HCT116 (cell line): ENCODE results near the gene FILIP1. TPM values are rescaled to one million over a fixed set of nuclear protein-coding genes. Genes with fewer than 3 reads are reported as not detected.

Experiments
- ATAC-seq: fragments of 200-7000 bp; cut with Tn5 transposase; 2 replicates; pipeline ENCODE4 v1.9.1; 2020; ENCODE audit warnings: mild to moderate bottlenecking, moderate library complexity
- BruUV-seq: library from RNA; stranded (reverse); fragments of 400-500 nt; replicated peaks from 2 replicates; lab custom pipeline; 2021; lab: Mats Ljungman, UMichigan
- CTCF ChIA-PET: fragments of 300-600 bp; sonication (Branson Sonifier 250); formaldehyde crosslinking; loops from one replicate; lab custom pipeline; 2021; ENCODE audit warnings: antibody characterized with exemption; lab: Charles Lee
- POLR2A ChIA-PET: fragments of 300-600, 350-600 bp; sonication (Branson Sonifier 250); formaldehyde crosslinking; loops from one replicate; lab custom pipeline; 2021; ENCODE audit warnings: antibody characterized with exemption; lab: Charles Lee
- RAD21 ChIA-PET, 2 experiments: fragments of 300-600 bp; sonication (Branson Sonifier 250); formaldehyde crosslinking; loops; one replicate each; lab custom pipeline; 2023; ENCODE audit warnings: low total read pairs in 2 of 2; ENCODE audit not compliant: uncharacterized antibody in 2 of 2, unreplicated experiment in 2 of 2, low non-redundant PET in 1 of 2; lab: Charles Lee
- DNase-seq: peaks from one replicate; pipeline ENCODE4 v3.0.0-alpha.2; 2010; ENCODE audit warnings: low read depth, low spot score
- H2AFZ ChIP-seq: fragments of 200-600 bp; shearing (Covaris generic), sonication (generic); 2 replicates; pipeline ENCODE4 v1.6.1; 2017; ENCODE audit warnings: low read depth, mixed run types, mixed read lengths, antibody characterized with exemption, low read length; ENCODE audit not compliant: poor library complexity, severe bottlenecking
- H3K27ac ChIP-seq: 2 replicates; pipeline ENCODE4 v1.5.1; 2012; ENCODE audit warnings: low read depth, low read length
- H3K27me3 ChIP-seq: fragments of 200-600 bp; sonication (generic); 2 replicates; pipeline ENCODE4 v1.6.1; 2016; ENCODE audit warnings: mixed run types, low read length, mixed read lengths; ENCODE audit not compliant: insufficient read depth
- H3K36me3 ChIP-seq, 2 experiments: fragments of 200-500 bp in 1 of 2; fragments of 200-600 bp in 1 of 2; sonication (Bioruptor generic) in 1 of 2; sonication (generic) in 1 of 2; 2 replicates each; pipeline versions ENCODE4 v1.5.1 to v1.6.1; 2014 to 2016; ENCODE audit warnings: low read length in 2 of 2, inconsistent platforms in 1 of 2, mixed read lengths in 1 of 2, mixed run types in 1 of 2; ENCODE audit not compliant: insufficient read depth in 2 of 2, control insufficient read depth in 1 of 2
- H3K4me1 ChIP-seq, 2 experiments: fragments of 200-600 bp in 1 of 2; sonication (generic) in 1 of 2; 2 replicates each; pipeline versions ENCODE4 v1.5.1 to v1.6.1; 2012 to 2017; ENCODE audit warnings: low read length in 2 of 2, inconsistent platforms in 1 of 2, mild to moderate bottlenecking in 1 of 2, mixed read lengths in 1 of 2, mixed run types in 1 of 2, moderate library complexity in 1 of 2; ENCODE audit not compliant: insufficient read depth in 2 of 2, control insufficient read depth in 1 of 2
- H3K4me2 ChIP-seq: fragments of 200-600 bp; sonication (generic); 2 replicates; pipeline ENCODE4 v1.6.1; 2017; ENCODE audit warnings: mixed run types, low read length, mixed read lengths
- H3K4me3 ChIP-seq, 2 experiments: fragments of 200-600 bp in 1 of 2; sonication (generic) in 1 of 2; replicated peaks in 1 of 2; 2 replicates each; pipeline ENCODE4 v1.5.1; 2011 to 2016; ENCODE audit warnings: low read length in 2 of 2, control low read depth in 1 of 2, low read depth in 1 of 2, mild to moderate bottlenecking in 1 of 2, mixed read lengths in 1 of 2, mixed run types in 1 of 2
- H3K79me2 ChIP-seq: fragments of 200-600 bp; sonication (generic); 2 replicates; pipeline ENCODE4 v1.6.1; 2017; ENCODE audit warnings: mild to moderate bottlenecking, mixed run types, low read length, moderate library complexity, mixed read lengths; ENCODE audit not compliant: insufficient read depth
- H3K9ac ChIP-seq: fragments of 200-600 bp; sonication (generic); 2 replicates; pipeline ENCODE4 v1.6.1; 2016; ENCODE audit warnings: low read length, mixed read lengths
- H3K9me2 ChIP-seq: fragments of 200-600 bp; sonication (generic), shearing (Covaris generic); 2 replicates; pipeline ENCODE4 v1.6.1; 2017; ENCODE audit warnings: mixed run types, mild to moderate bottlenecking, moderate library complexity; ENCODE audit not compliant: insufficient read depth
- H3K9me3 ChIP-seq, 2 experiments: fragments of 200-500 bp in 1 of 2; fragments of 200-600 bp in 1 of 2; sonication (Bioruptor generic) in 1 of 2; sonication (generic) in 1 of 2; 2 replicates each; pipeline ENCODE4 v1.6.1; 2014 to 2017; ENCODE audit warnings: low read length in 2 of 2, mixed read lengths in 2 of 2, inconsistent platforms in 1 of 2, low read depth in 1 of 2, mild to moderate bottlenecking in 1 of 2, mixed run types in 1 of 2, moderate library complexity in 1 of 2; ENCODE audit not compliant: control insufficient read depth in 1 of 2, insufficient read depth in 1 of 2
- H4K20me1 ChIP-seq: fragments of 200-600 bp; sonication (generic), shearing (Covaris generic); 2 replicates; pipeline ENCODE4 v1.6.1; 2017; ENCODE audit warnings: mixed run types, mild to moderate bottlenecking, moderate library complexity; ENCODE audit not compliant: insufficient read depth
- CBX3 ChIP-seq: IDR thresholded peaks from 2 replicates; pipeline ENCODE4 v1.6.1; 2012; ENCODE audit warnings: low read depth
- CEBPB ChIP-seq: IDR thresholded peaks from 2 replicates; pipeline ENCODE4 v1.6.1; 2012; ENCODE audit warnings: low read depth
- EZH2 ChIP-seq: fragments of 200-600 bp; sonication (generic); IDR thresholded peaks from 2 replicates; pipeline ENCODE4 v1.6.1; 2017; ENCODE audit warnings: antibody characterized with exemption, mixed run types
- EZH2phosphoT487 ChIP-seq: fragments of 200-600 bp; IDR thresholded peaks from 2 replicates; pipeline ENCODE4 v1.6.1; 2018; ENCODE audit warnings: antibody characterized with exemption, borderline replicate concordance
- REST ChIP-seq: IDR thresholded peaks from 2 replicates; pipeline ENCODE4 v1.6.1; 2012; ENCODE audit warnings: low read depth
- SP1 ChIP-seq: IDR thresholded peaks from 2 replicates; pipeline ENCODE4 v1.6.1; 2012; ENCODE audit warnings: low read depth
- ZBTB33 ChIP-seq: IDR thresholded peaks from 2 replicates; pipeline ENCODE4 v1.6.1; 2011; ENCODE audit warnings: mild to moderate bottlenecking, low read length, moderate library complexity; ENCODE audit not compliant: insufficient replicate concordance; ENCODE audit errors: extremely low read depth
- ZNF274 ChIP-seq: fragments of 200-500 bp; sonication (Bioruptor generic); IDR thresholded peaks from 2 replicates; pipeline ENCODE4 v1.6.1; 2014; ENCODE audit warnings: mild to moderate bottlenecking, low read depth, low read length, inconsistent platforms
- intact Hi-C: fragments of 100-400 bp; cut with micrococcal nuclease; formaldehyde crosslinking; loops from 2 replicates; pipeline ENCODE4 v1.10.0; 2022
- total RNA-seq: library from RNA; stranded (reverse); gene quantifications from one replicate; pipeline ENCODE4 v1.2.1, GENCODE V29; 2021; ENCODE audit not compliant: unreplicated experiment

Gene FILIP1
- total RNA-seq, 1 experiment from 2014 or later = 0.05 TPM

- ChIA-PET CTCF (no interaction called here), POLR2A (no interaction called here)
- H3K27ac ChIP-seq = no peak overlapping the region
Measured at GRCh38 chr6:75463908-75464307, 29.7 kb downstream of the FILIP1 start.

More at GRCh38 chr6:75463908-75464307, 29.7 kb downstream of the FILIP1 start:
- intact Hi-C loops = no loop called here
- H3K4me1 ChIP-seq = no peaks in the 10 kb centered on the region
- H3K79me2 ChIP-seq = no peaks in the 10 kb centered on the region
- no peak overlapping the region for H3K9ac ChIP-seq
- TF ChIP-seq ZNF274 = no peak
- no peak for TF ChIP-seq SP1
- no peak for TF ChIP-seq ZBTB33
- no peak for TF ChIP-seq EZH2phosphoT487
- no peak for TF ChIP-seq CEBPB
- TF ChIP-seq REST = no peak
- TF ChIP-seq CBX3 = no peak
- TF ChIP-seq EZH2 = no peak
- no peak for DNase-seq
- H2AFZ ChIP-seq = no peak overlapping the region
- H3K27me3 ChIP-seq = no peaks in the 10 kb centered on the region
- RAD21 ChIA-PET = no interaction called here
- H3K9me3 ChIP-seq = no peaks in the 10 kb centered on the region
- H3K9me2 ChIP-seq = no peaks in the 10 kb centered on the region
- no peak overlapping the region for H3K4me2 ChIP-seq
- H3K4me3 ChIP-seq = no peak overlapping the region
- no peaks in the 10 kb centered on the region for H4K20me1 ChIP-seq
- BruUV-seq = no TSS peak
- no peaks in the 10 kb centered on the region for H3K36me3 ChIP-seq
- no peak for ATAC-seq
